Right atrium auricular region (tissue), 2 donors: ENCODE measurements around the gene ALDH1A1. TPM values are rescaled to one million over a fixed set of nuclear protein-coding genes. Genes with fewer than 3 reads are reported as not detected.

Experiments
- DNase-seq: peaks from one replicate; pipeline ENCODE4 v3.0.0-alpha.2; 2019; ENCODE audit warnings: low spot score
- H3K27ac ChIP-seq, 2 donors: fragments of 200-600 bp; sonication (generic); 1 replicate in 1 of 2; 2 replicates in 1 of 2; pipeline ENCODE4 v1.5.1; 2016 to 2019
- H3K27me3 ChIP-seq, 2 donors: fragments of 200-600 bp; sonication (generic); one replicate each; pipeline versions ENCODE4 v1.5.1 to v1.6.0; 2017 to 2019
- H3K36me3 ChIP-seq: fragments of 200-600 bp; sonication (generic); one replicate; pipeline ENCODE4 v1.5.1; 2016
- H3K4me1 ChIP-seq, 2 donors: fragments of 200-600 bp; sonication (generic); one replicate each; pipeline versions ENCODE4 v1.5.1 to v1.6.0; 2017 to 2019
- H3K4me3 ChIP-seq, 2 donors: fragments of 200-600 bp; sonication (generic); 1 replicate in 1 of 2; 2 replicates in 1 of 2; pipeline ENCODE4 v1.5.1; 2017 to 2019; ENCODE audit warnings: mild to moderate bottlenecking in 1 of 2, moderate library complexity in 1 of 2
- H3K9me3 ChIP-seq, 2 donors: fragments of 200-600 bp; sonication (generic); one replicate each; pipeline ENCODE4 v1.5.1; 2019
- total RNA-seq, 2 donors: library from RNA; depleted of rRNA; stranded (reverse); fragments of >200 nt; gene quantifications; one replicate each; pipeline ENCODE4 v1.1.0, GENCODE V29; 2016
- TF ChIP-seq, protein P1 (sequence below), 2 donors: fragments of 200-600 bp; sonication (generic); IDR thresholded peaks; one replicate each; pipeline ENCODE4 v1.5.1; 2019; ENCODE audit warnings: antibody characterized with exemption in 2 of 2

The ALDH1A1 gene
- total RNA-seq, 2 donors from 2014 or later, result 24.0 to 32.2 TPM

DNA sequence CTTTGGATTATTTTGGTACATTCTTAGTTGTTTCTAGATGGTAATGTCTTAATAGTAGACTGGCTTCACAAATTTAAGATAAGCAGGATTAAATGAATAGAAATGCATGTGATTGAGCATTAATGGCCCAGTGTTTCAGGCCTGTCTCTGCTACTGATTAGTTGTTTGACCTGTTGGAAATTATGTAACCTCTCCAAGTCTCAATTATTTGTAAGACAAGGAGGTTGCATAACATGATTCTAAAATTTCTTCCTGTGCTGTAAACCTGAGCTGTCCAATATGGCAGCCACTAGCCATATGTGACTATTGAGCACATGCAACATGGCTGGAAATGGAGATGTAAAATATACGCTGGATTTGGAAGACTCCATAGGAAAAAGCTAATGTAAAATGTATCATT, 97.5 kb downstream of the ALDH1A1 start:
- Histone ChIP-seq H3K9me3 (no peaks in the 10 kb centered on the region), H3K27ac (no peak overlapping the region), H3K27me3 (no peaks in the 10 kb centered on the region), H3K4me3 (no peak overlapping the region), H3K36me3 (no peaks in the 10 kb centered on the region), H3K4me1 (peaks cover 0 to 20% of the 10 kb centered on the region in 2 donors)
- no peak for DNase-seq
- TF ChIP-seq, protein P1, sequence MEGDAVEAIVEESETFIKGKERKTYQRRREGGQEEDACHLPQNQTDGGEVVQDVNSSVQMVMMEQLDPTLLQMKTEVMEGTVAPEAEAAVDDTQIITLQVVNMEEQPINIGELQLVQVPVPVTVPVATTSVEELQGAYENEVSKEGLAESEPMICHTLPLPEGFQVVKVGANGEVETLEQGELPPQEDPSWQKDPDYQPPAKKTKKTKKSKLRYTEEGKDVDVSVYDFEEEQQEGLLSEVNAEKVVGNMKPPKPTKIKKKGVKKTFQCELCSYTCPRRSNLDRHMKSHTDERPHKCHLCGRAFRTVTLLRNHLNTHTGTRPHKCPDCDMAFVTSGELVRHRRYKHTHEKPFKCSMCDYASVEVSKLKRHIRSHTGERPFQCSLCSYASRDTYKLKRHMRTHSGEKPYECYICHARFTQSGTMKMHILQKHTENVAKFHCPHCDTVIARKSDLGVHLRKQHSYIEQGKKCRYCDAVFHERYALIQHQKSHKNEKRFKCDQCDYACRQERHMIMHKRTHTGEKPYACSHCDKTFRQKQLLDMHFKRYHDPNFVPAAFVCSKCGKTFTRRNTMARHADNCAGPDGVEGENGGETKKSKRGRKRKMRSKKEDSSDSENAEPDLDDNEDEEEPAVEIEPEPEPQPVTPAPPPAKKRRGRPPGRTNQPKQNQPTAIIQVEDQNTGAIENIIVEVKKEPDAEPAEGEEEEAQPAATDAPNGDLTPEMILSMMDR (IDR thresholded peaks at IDR 0.05), result no peak

Other genes with a start within 250 kb of the ALDH1A1 start
- 100 to 1,000 TPM in 1 of 2 donors, 10 to 100 TPM in 1; 69.8 to 142 TPM for gene ANXA1, start 198.8 kb upstream of the ALDH1A1 start, total RNA-seq